H9 (cell line): Measurements from ENCODE around the gene P2RX2. TPM values are rescaled to one million over a fixed set of nuclear protein-coding genes. Genes with fewer than 3 reads are reported as not detected.

Source experiments
- DNase-seq: peaks from one replicate; pipeline ENCODE4 v3.0.0-alpha.2; 2017
- H2AFZ ChIP-seq: one replicate; pipeline ENCODE4 v1.6.1; 2013; ENCODE audit warnings: mild to moderate bottlenecking, low read length, control low read depth, moderate library complexity
- H2AK5ac ChIP-seq: 2 replicates; pipeline ENCODE4 v1.6.1; 2013; ENCODE audit warnings: low read length, control low read depth, mixed read lengths; ENCODE audit not compliant: insufficient read length
- H2BK120ac ChIP-seq: one replicate; pipeline ENCODE4 v1.6.1; 2013; ENCODE audit warnings: low read depth, mild to moderate bottlenecking, low read length, control low read depth, inconsistent platforms; ENCODE audit not compliant: poor library complexity, severe bottlenecking
- H2BK12ac ChIP-seq: 2 replicates; pipeline ENCODE4 v1.6.1; 2013; ENCODE audit warnings: low read length, control low read depth, mixed read lengths, low read depth; ENCODE audit not compliant: insufficient read length
- H2BK15ac ChIP-seq: 2 replicates; pipeline ENCODE4 v1.6.1; 2013; ENCODE audit warnings: low read depth, low read length, control low read depth
- H2BK20ac ChIP-seq: one replicate; pipeline ENCODE4 v1.6.1; 2013; ENCODE audit warnings: low read depth, mild to moderate bottlenecking, low read length, control low read depth, inconsistent platforms; ENCODE audit not compliant: poor library complexity, severe bottlenecking
- H2BK5ac ChIP-seq: 2 replicates; pipeline ENCODE4 v1.6.1; 2013; ENCODE audit warnings: low read length, control low read depth, mixed read lengths; ENCODE audit not compliant: insufficient read length
- H3K14ac ChIP-seq: 2 replicates; pipeline ENCODE4 v1.6.1; 2013; ENCODE audit warnings: low read length, control low read depth; ENCODE audit not compliant: insufficient read depth
- H3K18ac ChIP-seq: 2 replicates; pipeline ENCODE4 v1.6.1; 2013; ENCODE audit warnings: low read depth, mild to moderate bottlenecking, mixed read lengths, low read length, control low read depth; ENCODE audit not compliant: insufficient read length
- H3K23ac ChIP-seq: 2 replicates; pipeline ENCODE4 v1.6.1; 2013; ENCODE audit warnings: low read length, control low read depth, mixed read lengths, low read depth; ENCODE audit not compliant: insufficient read length
- H3K23me2 ChIP-seq: 2 replicates; pipeline ENCODE4 v1.6.1; 2013; ENCODE audit warnings: low read depth, mild to moderate bottlenecking, mixed read lengths, low read length, control low read depth; ENCODE audit not compliant: insufficient read length, poor library complexity, severe bottlenecking
- H3K27ac ChIP-seq: 2 replicates; pipeline ENCODE4 v1.5.1; 2013; ENCODE audit warnings: low read length, control low read depth, mixed read lengths, low read depth; ENCODE audit not compliant: insufficient read length
- H3K27me3 ChIP-seq: 2 replicates; pipeline ENCODE4 v1.6.1; 2013; ENCODE audit warnings: low read length, control low read depth, inconsistent platforms; ENCODE audit not compliant: insufficient read depth
- H3K4ac ChIP-seq: 2 replicates; pipeline ENCODE4 v1.6.1; 2013; ENCODE audit warnings: low read depth, mild to moderate bottlenecking, control low read depth, inconsistent platforms, low read length, moderate library complexity
- H3K4me1 ChIP-seq: 2 replicates; pipeline ENCODE4 v1.6.1; 2013; ENCODE audit warnings: low read length, control low read depth, inconsistent platforms; ENCODE audit not compliant: insufficient read depth
- H3K4me2 ChIP-seq: 2 replicates; pipeline ENCODE4 v1.6.1; 2013; ENCODE audit warnings: low read length, control low read depth, mixed read lengths; ENCODE audit not compliant: insufficient read length, insufficient read depth
- H3K56ac ChIP-seq: 2 replicates; pipeline ENCODE4 v1.6.1; 2013; ENCODE audit warnings: low read depth, mild to moderate bottlenecking, mixed read lengths, low read length, control low read depth; ENCODE audit not compliant: insufficient read length
- H3K79me1 ChIP-seq: 2 replicates; pipeline ENCODE4 v1.6.1; 2013; ENCODE audit warnings: low read depth, mild to moderate bottlenecking, moderate library complexity, low read length, control low read depth, inconsistent platforms; ENCODE audit not compliant: insufficient read depth, poor library complexity, severe bottlenecking
- H3K79me2 ChIP-seq: 2 replicates; pipeline ENCODE4 v1.6.1; 2013; ENCODE audit warnings: low read length, control low read depth, inconsistent platforms; ENCODE audit not compliant: insufficient read depth
- H3K9ac ChIP-seq: 2 replicates; pipeline ENCODE4 v1.6.1; 2013; ENCODE audit warnings: low read length, control low read depth, mixed read lengths; ENCODE audit not compliant: insufficient read length; ENCODE audit errors: extremely low read depth
- H3K9me3 ChIP-seq: one replicate; pipeline ENCODE4 v1.6.1; 2013; ENCODE audit warnings: low read depth, low read length, inconsistent platforms; ENCODE audit not compliant: control insufficient read depth
- H3T11ph ChIP-seq: one replicate; pipeline ENCODE4 v1.6.1; 2013; ENCODE audit warnings: mild to moderate bottlenecking, low read length, control low read depth, inconsistent platforms
- H4K20me1 ChIP-seq: one replicate; pipeline ENCODE4 v1.6.1; 2013; ENCODE audit not compliant: control insufficient read depth, insufficient read length, insufficient read depth
- H4K5ac ChIP-seq: 2 replicates; pipeline ENCODE4 v1.6.1; 2013; ENCODE audit warnings: low read depth, mild to moderate bottlenecking, mixed read lengths, low read length, control low read depth; ENCODE audit not compliant: insufficient read length
- H4K8ac ChIP-seq: replicated peaks from 2 replicates; pipeline ENCODE4 v1.6.1; 2013; ENCODE audit warnings: low read length, control low read depth, mixed read lengths, low read depth; ENCODE audit not compliant: insufficient read length
- H4K91ac ChIP-seq: 2 replicates; pipeline ENCODE4 v1.6.1; 2013; ENCODE audit warnings: low read depth, mild to moderate bottlenecking, moderate library complexity, mixed read lengths, low read length, control low read depth; ENCODE audit not compliant: insufficient read length
- H3K27ac Mint-ChIP-seq, 3 experiments: 2 replicates in 2 of 3; 3 replicates in 1 of 3; pipeline ENCODE4 v1.8.0; 2020 to 2021; ENCODE audit warnings: mixed read lengths in 3 of 3, mild to moderate bottlenecking in 1 of 3, moderate library complexity in 1 of 3
- H3K27me3 Mint-ChIP-seq: 2 replicates; pipeline ENCODE4 v1.8.0; 2021; ENCODE audit warnings: low read depth, mild to moderate bottlenecking, moderate library complexity, mixed read lengths
- H3K36me3 Mint-ChIP-seq, 3 experiments: 2 replicates in 2 of 3; 3 replicates in 1 of 3; pipeline ENCODE4 v1.8.0; 2020 to 2021; ENCODE audit warnings: low read depth in 3 of 3, mixed read lengths in 3 of 3; ENCODE audit not compliant: insufficient read depth in 1 of 3
- H3K4me1 Mint-ChIP-seq, 2 experiments: 2 replicates each; pipeline ENCODE4 v1.8.0; 2020; ENCODE audit warnings: mixed read lengths in 2 of 2
- H3K4me3 Mint-ChIP-seq, 2 experiments: 2 replicates in 1 of 2; 3 replicates in 1 of 2; pipeline ENCODE4 v1.8.0; 2020 to 2021; ENCODE audit warnings: mild to moderate bottlenecking in 2 of 2, mixed read lengths in 2 of 2, moderate library complexity in 1 of 2
- H3K9me3 Mint-ChIP-seq, 2 experiments: 2 replicates in 1 of 2; 3 replicates in 1 of 2; pipeline ENCODE4 v1.8.0; 2020; ENCODE audit warnings: mild to moderate bottlenecking in 2 of 2, mixed read lengths in 2 of 2, moderate library complexity in 1 of 2
- CTCF ChIP-seq: fragments of 200-600 bp; sonication (generic); conservative IDR thresholded peaks from 3 replicates; pipeline ENCODE4 v1.8.0; 2021; ENCODE audit warnings: antibody characterized with exemption, mild to moderate bottlenecking
- WGBS: extraction: QIAGEN DNeasy Blood & Tissue Kit; methylation state at CpG from one replicate; pipeline ENCODE4 v1.1.7; 2013; ENCODE audit warnings: missing lambda C conversion rate, low lambda C conversion rate, mixed read lengths; ENCODE audit not compliant: insufficient read length; ENCODE audit errors: extremely low coverage; 5-methylcytosine and 5-hydroxymethylcytosine counted together
- total RNA-seq: library from RNA; stranded (reverse); gene quantifications from 2 replicates; pipeline ENCODE4 v1.2.1, GENCODE V29; 2021

The P2RX2 gene
- total RNA-seq, 1 experiment from 2014 or later = 1.8 TPM

GRCh38 chr12:132629330-132629729, 10.8 kb downstream of the P2RX2 start:
- Histone ChIP-seq H4K20me1 (no peaks in the 10 kb centered on the region), H3K14ac (no peak overlapping the region), H4K91ac (no peak overlapping the region), H3K9ac (no peak overlapping the region), H2AFZ (no peak overlapping the region), H3K56ac (no peak overlapping the region), H2BK15ac (no peak overlapping the region), H3K27me3 (no peaks in the 10 kb centered on the region), H3K79me1 (no peaks in the 10 kb centered on the region), H3K9me3 (no peaks in the 10 kb centered on the region), H3K18ac (no peak overlapping the region), H3K79me2 (no peaks in the 10 kb centered on the region), H3K4me1 (no peaks in the 10 kb centered on the region), H2AK5ac (no peak overlapping the region), H3K4ac (no peak overlapping the region), H3K23ac (no peak overlapping the region), H3K4me2 (no peak overlapping the region), H2BK12ac (no peak overlapping the region), H2BK120ac (no peak overlapping the region), H2BK5ac (no peak overlapping the region), H3K23me2 (no peaks in the 10 kb centered on the region), H2BK20ac (no peak overlapping the region), H4K8ac (no peak overlapping the region), H4K5ac (no peak overlapping the region), H3K27ac (no peak overlapping the region), H3T11ph (no peak overlapping the region)
- no peak for DNase-seq
- Mint-ChIP-seq H3K4me1 (no peaks in the 10 kb centered on the region), H3K27ac (no peak overlapping the region), H3K27me3 (no peaks in the 10 kb centered on the region), H3K36me3 (peaks cover 52 to 86% (median 74%) of the 10 kb centered on the region in 3 experiments; a peak in 6 of 7 replicates), H3K9me3 (no peaks in the 10 kb centered on the region), H3K4me3 (no peak overlapping the region)
- no peak for TF ChIP-seq CTCF
- WGBS = no CpG with 5 or more reads among the region's 6 CpGs
